Fibroblast of the aortic adventitia (primary cell): ENCODE results near the gene RAB8B. TPM values are rescaled to one million over a fixed set of nuclear protein-coding genes. Genes with fewer than 3 reads are reported as not detected.

ENCODE experiments used
- DNase-seq: peaks from one replicate; pipeline ENCODE4 v3.0.0-alpha.2; 2010; ENCODE audit warnings: low read depth
- H3K4me3 ChIP-seq: 2 replicates; pipeline ENCODE4 v1.5.1; 2011; ENCODE audit warnings: low read depth, mild to moderate bottlenecking, control low read depth, low read length, moderate library complexity
- CTCF ChIP-seq: IDR thresholded peaks from 2 replicates; pipeline ENCODE4 v1.5.1; 2011; ENCODE audit warnings: mild to moderate bottlenecking, low read length, control low read depth, inconsistent platforms; ENCODE audit not compliant: insufficient read depth
- total RNA-seq: library from RNA; depleted of rRNA; stranded (reverse); fragments of >200 nt; gene quantifications from 2 replicates; pipeline ENCODE4 v1.2.3, GENCODE V29; 2012; ENCODE audit warnings: low replicate concordance

Gene RAB8B
- total RNA-seq, 1 donor = 84.1 TPM

GRCh38 chr15:63188247-63188925 is 1.0 kb upstream of the RAB8B start:
- peak; percentile 9 for DNase-seq
- no peak for TF ChIP-seq CTCF

GRCh38 chr15:63189941-63190768 is 749 bp downstream of the RAB8B start:
- no peak for TF ChIP-seq CTCF
- peak overlapping the region; percentile 92 for H3K4me3 ChIP-seq
- peak; percentile 19 for DNase-seq

More at GRCh38 chr15:63188247-63188925, 1.0 kb upstream of the RAB8B start:
- peak overlapping the region; percentile 64 for H3K4me3 ChIP-seq

GRCh38 chr15:63190769-63191649 is 1.6 kb downstream of the RAB8B start:
- peak; percentile 58 for DNase-seq
- H3K4me3 ChIP-seq = peak overlapping the region; percentile 92
- no peak for TF ChIP-seq CTCF

GRCh38 chr15:63191895-63192618 is 2.7 kb downstream of the RAB8B start:
- no peak for DNase-seq
- H3K4me3 ChIP-seq = no peak overlapping the region
- TF ChIP-seq CTCF = no peak

- no peak overlapping the region for H3K4me3 ChIP-seq
- no peak for DNase-seq
- no peak for TF ChIP-seq CTCF
Measured at GRCh38 chr15:63192619-63193206, 3.3 kb downstream of the RAB8B start.

- no peak for DNase-seq
- no peak for TF ChIP-seq CTCF
- no peak overlapping the region for H3K4me3 ChIP-seq
Measured at GRCh38 chr15:63194302-63194701, 4.9 kb downstream of the RAB8B start.
